ENCODE measurements around the gene PACSIN2. TPM values are rescaled to one million over a fixed set of nuclear protein-coding genes. Genes with fewer than 3 reads are reported as not detected.
"Not testable (repeated sequence)": the region's sequence is repeated elsewhere in the genome, so short reads cannot be mapped to it uniquely, and the experiment has no call there.

PACSIN2 gene
- polyA plus RNA-seq, 12 donors = 22.7 to 44.7 (median 29.0) TPM; not detected in 1

- DNase-seq = no peak
Measured at GRCh38 chr22:42947211-42947990, 67.5 kb downstream of the PACSIN2 start.

- DNase-seq = no peak
Measured at GRCh38 chr22:42946546-42947198, 68.3 kb downstream of the PACSIN2 start.

GRCh38 chr22:42945736-42946135, 69.2 kb downstream of the PACSIN2 start:
- no peak for DNase-seq

- DNase-seq = no peak
Measured at GRCh38 chr22:42945027-42945426, 69.9 kb downstream of the PACSIN2 start.

- DNase-seq = no peak
Measured at GRCh38 chr22:42944409-42944808, 70.5 kb downstream of the PACSIN2 start.

GRCh38 chr22:42943981-42944380, 71.0 kb downstream of the PACSIN2 start:
- no peak for DNase-seq

- no peak for DNase-seq
Measured at GRCh38 chr22:42942351-42942750, 72.6 kb downstream of the PACSIN2 start.

GRCh38 chr22:42939941-42940653, 74.9 kb downstream of the PACSIN2 start:
- DNase-seq = no peak

GRCh38 chr22:42939451-42939881, 75.5 kb downstream of the PACSIN2 start:
- no peak for DNase-seq

GRCh38 chr22:42938976-42939375, 76.0 kb downstream of the PACSIN2 start:
- DNase-seq = no peak

- no peak for DNase-seq
Measured at GRCh38 chr22:42938449-42938848, 76.5 kb downstream of the PACSIN2 start.

GRCh38 chr22:42937164-42937843, 77.6 kb downstream of the PACSIN2 start:
- DNase-seq = no peak

- not testable (repeated sequence) for DNase-seq
Measured at GRCh38 chr22:42936680-42937079, 78.3 kb downstream of the PACSIN2 start.

GRCh38 chr22:42934338-42934737, 80.6 kb downstream of the PACSIN2 start:
- DNase-seq = no peak

- DNase-seq = peak; percentile 87
Measured at GRCh38 chr22:42933485-42934091, 81.4 kb downstream of the PACSIN2 start.

- no peak for DNase-seq
Measured at GRCh38 chr22:42932857-42933484, 82.0 kb downstream of the PACSIN2 start.

GRCh38 chr22:42932197-42932519, 82.8 kb downstream of the PACSIN2 start:
- no peak for DNase-seq

GRCh38 chr22:42931421-42932196, 83.3 kb downstream of the PACSIN2 start:
- DNase-seq = no peak

- no peak for DNase-seq
Measured at GRCh38 chr22:42930810-42931420, 84.0 kb downstream of the PACSIN2 start.

- no peak for DNase-seq
Measured at GRCh38 chr22:42929838-42930155, 85.2 kb downstream of the PACSIN2 start.
